HepG2 (cell line): Measurements from ENCODE around the gene TPRKB. TPM values are rescaled to one million over a fixed set of nuclear protein-coding genes. Genes with fewer than 3 reads are reported as not detected.
A peak's percentile ranks its signal among the peaks of the same experiment; 100 is the strongest.

Experiments
- FOXO4 ChIP-seq: sonication (generic); formaldehyde crosslinking; conservative IDR thresholded peaks from 2 replicates; pipeline ENCODE4 v1.8.1; 2023; ENCODE audit warnings: missing genetic modification reagents
- GATAD1 ChIP-seq: IDR thresholded peaks from 2 replicates; pipeline ENCODE4 v1.6.1; 2016; ENCODE audit warnings: missing genetic modification reagents, missing compliant biosample characterization
- HOXA3 ChIP-seq: sonication (generic); formaldehyde crosslinking; IDR thresholded peaks from 2 replicates; pipeline ENCODE4 v1.5.0; 2020; ENCODE audit warnings: missing genetic modification reagents
- IRF9 ChIP-seq: sonication (generic); formaldehyde crosslinking; IDR thresholded peaks from 2 replicates; pipeline ENCODE4 v1.8.0; 2022; ENCODE audit warnings: missing genetic modification reagents, mild to moderate bottlenecking, borderline replicate concordance
- MAFF ChIP-seq: IDR thresholded peaks from 2 replicates; pipeline ENCODE4 v1.6.1; 2011; ENCODE audit warnings: low read depth, low read length, improper control_type of control experiment
- PAF1 ChIP-seq: IDR thresholded peaks from 2 replicates; pipeline ENCODE4 v1.6.1; 2016; ENCODE audit warnings: missing genetic modification reagents, missing compliant biosample characterization
- TEAD3 ChIP-seq: optimal IDR thresholded peaks from 2 replicates; pipeline ENCODE3; 2016; ENCODE audit warnings: borderline replicate concordance
- ZNF253 ChIP-seq: sonication (generic); formaldehyde crosslinking; IDR thresholded peaks from 2 replicates; pipeline ENCODE4 v1.8.0; 2022; ENCODE audit warnings: mild to moderate bottlenecking, missing genetic modification reagents, borderline replicate concordance
- ZNF256 ChIP-seq: sonication (generic); formaldehyde crosslinking; conservative IDR thresholded peaks from 2 replicates; pipeline ENCODE4 v1.4.0; 2020; ENCODE audit warnings: missing genetic modification reagents
- ZNF318 ChIP-seq: sonication (generic); formaldehyde crosslinking; IDR thresholded peaks from 2 replicates; pipeline ENCODE4 v1.4.0; 2020; ENCODE audit warnings: mild to moderate bottlenecking, missing genetic modification reagents
- ZNF563 ChIP-seq: sonication (generic); formaldehyde crosslinking; IDR thresholded peaks from 2 replicates; pipeline ENCODE4 v1.8.0; 2022; ENCODE audit warnings: mild to moderate bottlenecking, moderate library complexity, missing genetic modification reagents
- ZSCAN25 ChIP-seq: sonication (generic); formaldehyde crosslinking; IDR thresholded peaks from 2 replicates; pipeline ENCODE4 v1.8.0; 2022; ENCODE audit warnings: mild to moderate bottlenecking, missing genetic modification reagents
- polyA plus RNA-seq, 8 experiments: library from polyadenylated mRNA; depleted of rRNA in 3 of 8; stranded (reverse) in 7 of 8; unstranded in 1 of 8; fragments of >200 nt; fragmentation: Illumina TruSeq in 4 of 8; extraction: Trizol in 4 of 8; gene quantifications; 2 replicates each; pipeline versions ENCODE4 v1.2.1 to v1.2.3, GENCODE V29; 2011 to 2016; ENCODE audit warnings: low read depth in 4 of 8, missing spikeins in 1 of 8, mixed read lengths in 1 of 8; ENCODE audit not compliant: insufficient read depth in 1 of 8
- total RNA-seq, 5 experiments: library from RNA; depleted of rRNA; stranded (reverse); fragments of >200 nt; fragmentation: Illumina TruSeq; extraction: Trizol; gene quantifications; 2 replicates each; pipeline ENCODE4 v1.2.3, GENCODE V29; 2016; ENCODE audit warnings: low read depth in 1 of 5
- TF ChIP-seq, protein P1 (sequence below): sonication (generic); formaldehyde crosslinking; IDR thresholded peaks from 2 replicates; pipeline ENCODE4 v1.5.1; 2020; ENCODE audit warnings: mild to moderate bottlenecking, missing genetic modification reagents, borderline replicate concordance
- TF ChIP-seq, protein P2 (sequence below): fragments of 450-650 bp; IDR thresholded peaks from 2 replicates; pipeline ENCODE4 v1.6.1; 2017

Gene TPRKB
- total and polyA plus RNA-seq, 2 of the 13 experiments (the other 11 are each of a cell fraction or from before 2014, with no cell fraction given) = 32.0 to 58.0 TPM

- TF ChIP-seq ZNF563 (CRISPR knock-in tag) = peak; percentile 96
- TF ChIP-seq FOXO4 (CRISPR knock-in tag) = no peak
- peak; percentile 92 for TF ChIP-seq ZNF318 (CRISPR knock-in tag)
- no peak for TF ChIP-seq ZNF253 (CRISPR knock-in tag)
- TF ChIP-seq, protein P1, sequence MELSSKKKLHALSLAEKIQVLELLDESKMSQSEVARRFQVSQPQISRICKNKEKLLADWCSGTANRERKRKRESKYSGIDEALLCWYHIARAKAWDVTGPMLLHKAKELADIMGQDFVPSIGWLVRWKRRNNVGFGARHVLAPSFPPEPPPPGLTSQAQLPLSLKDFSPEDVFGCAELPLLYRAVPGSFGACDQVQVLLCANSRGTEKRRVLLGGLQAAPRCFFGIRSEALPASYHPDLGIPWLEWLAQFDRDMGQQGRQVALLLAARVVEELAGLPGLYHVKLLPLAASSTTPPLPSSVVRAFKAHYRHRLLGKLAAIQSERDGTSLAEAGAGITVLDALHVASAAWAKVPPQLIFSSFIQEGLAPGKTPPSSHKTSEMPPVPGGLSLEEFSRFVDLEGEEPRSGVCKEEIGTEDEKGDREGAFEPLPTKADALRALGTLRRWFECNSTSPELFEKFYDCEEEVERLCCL = no peak
- peak; percentile 97 for TF ChIP-seq IRF9 (CRISPR knock-in tag)
- TF ChIP-seq ZSCAN25 = no peak
- TF ChIP-seq, protein P2, sequence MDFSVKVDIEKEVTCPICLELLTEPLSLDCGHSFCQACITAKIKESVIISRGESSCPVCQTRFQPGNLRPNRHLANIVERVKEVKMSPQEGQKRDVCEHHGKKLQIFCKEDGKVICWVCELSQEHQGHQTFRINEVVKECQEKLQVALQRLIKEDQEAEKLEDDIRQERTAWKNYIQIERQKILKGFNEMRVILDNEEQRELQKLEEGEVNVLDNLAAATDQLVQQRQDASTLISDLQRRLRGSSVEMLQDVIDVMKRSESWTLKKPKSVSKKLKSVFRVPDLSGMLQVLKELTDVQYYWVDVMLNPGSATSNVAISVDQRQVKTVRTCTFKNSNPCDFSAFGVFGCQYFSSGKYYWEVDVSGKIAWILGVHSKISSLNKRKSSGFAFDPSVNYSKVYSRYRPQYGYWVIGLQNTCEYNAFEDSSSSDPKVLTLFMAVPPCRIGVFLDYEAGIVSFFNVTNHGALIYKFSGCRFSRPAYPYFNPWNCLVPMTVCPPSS = no peak
- peak; percentile 94 for TF ChIP-seq HOXA3 (CRISPR knock-in tag)
- no peak for TF ChIP-seq ZNF256 (CRISPR knock-in tag)
- TF ChIP-seq GATAD1 (CRISPR knock-in tag) = peak; percentile 98
- TF ChIP-seq MAFF = no peak
- TF ChIP-seq TEAD3 (CRISPR knock-in tag) = peak; percentile 61
- TF ChIP-seq PAF1 (CRISPR knock-in tag) = no peak
Observed at GRCh38 chr2:73736855-73737779, at the start of gene TPRKB (continued).
